KG1 (cell line): ENCODE results near the gene AWAT2.
"Not testable (repeated sequence)": the region's sequence is repeated elsewhere in the genome, so short reads cannot be mapped to it uniquely, and the experiment has no call there.

Experiments used
- DNase-seq: peaks from one replicate; lab custom pipeline; 2025; lab: John Stamatoyannopoulos, UW

Gene AWAT2

DNA sequence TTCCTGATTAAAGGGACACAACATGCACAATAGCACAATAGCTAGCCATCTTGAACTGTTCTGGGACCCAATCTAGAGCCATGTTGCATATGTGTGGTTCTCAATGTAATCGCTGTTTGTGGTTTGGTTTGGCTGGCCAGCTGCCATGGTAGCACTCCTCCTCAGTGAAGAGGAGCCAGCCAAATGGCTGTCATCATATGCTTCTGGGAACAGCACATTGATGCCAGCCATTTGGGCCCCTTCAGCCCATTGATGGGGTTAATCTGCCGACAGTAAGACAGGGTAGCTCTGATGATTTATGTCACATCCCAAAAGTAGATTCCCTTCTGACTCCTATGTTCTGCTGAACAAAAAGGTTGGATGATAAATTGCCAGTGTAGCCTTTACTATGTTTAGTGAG lies 48.5 kb downstream of the AWAT2 start:
- DNase-seq, result no peak

DNA sequence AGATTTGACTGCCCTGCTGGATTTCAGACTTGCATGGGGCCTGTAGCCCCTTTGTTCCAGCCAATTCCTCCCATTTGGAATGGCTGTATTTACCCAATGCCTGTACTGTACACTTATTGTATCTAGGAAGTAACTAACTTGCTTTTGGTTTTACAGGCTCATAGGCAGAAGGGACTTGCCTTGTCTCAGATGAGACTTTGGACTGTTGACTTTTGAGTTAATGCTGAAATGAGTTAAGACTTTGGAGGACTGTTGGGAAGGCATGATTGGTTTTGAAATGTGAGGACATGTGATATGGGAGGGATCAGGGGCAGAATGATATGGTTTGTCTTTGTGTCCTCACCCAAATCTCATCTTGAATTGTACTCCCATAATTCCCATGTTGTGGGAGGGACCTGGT lies 51.4 kb downstream of the AWAT2 start:
- DNase-seq, result not testable (repeated sequence)

DNA sequence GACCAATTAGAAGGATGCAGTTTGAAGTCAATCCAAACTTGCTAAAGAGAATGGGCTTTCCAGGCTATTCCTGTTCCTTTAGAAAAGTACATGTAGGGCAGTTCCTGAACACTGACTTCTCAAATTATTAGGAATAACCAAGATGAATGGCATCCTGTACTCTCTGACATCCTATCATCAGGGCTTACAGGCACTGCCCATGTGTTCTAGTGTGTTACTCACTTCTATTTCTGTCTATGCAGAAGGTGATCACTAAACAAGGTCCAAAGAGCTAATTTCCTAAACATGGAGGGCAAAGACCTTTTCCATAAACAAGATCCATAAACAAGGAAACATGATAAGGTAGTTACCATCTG lies 53.6 kb downstream of the AWAT2 start:
- no peak for DNase-seq

DNA sequence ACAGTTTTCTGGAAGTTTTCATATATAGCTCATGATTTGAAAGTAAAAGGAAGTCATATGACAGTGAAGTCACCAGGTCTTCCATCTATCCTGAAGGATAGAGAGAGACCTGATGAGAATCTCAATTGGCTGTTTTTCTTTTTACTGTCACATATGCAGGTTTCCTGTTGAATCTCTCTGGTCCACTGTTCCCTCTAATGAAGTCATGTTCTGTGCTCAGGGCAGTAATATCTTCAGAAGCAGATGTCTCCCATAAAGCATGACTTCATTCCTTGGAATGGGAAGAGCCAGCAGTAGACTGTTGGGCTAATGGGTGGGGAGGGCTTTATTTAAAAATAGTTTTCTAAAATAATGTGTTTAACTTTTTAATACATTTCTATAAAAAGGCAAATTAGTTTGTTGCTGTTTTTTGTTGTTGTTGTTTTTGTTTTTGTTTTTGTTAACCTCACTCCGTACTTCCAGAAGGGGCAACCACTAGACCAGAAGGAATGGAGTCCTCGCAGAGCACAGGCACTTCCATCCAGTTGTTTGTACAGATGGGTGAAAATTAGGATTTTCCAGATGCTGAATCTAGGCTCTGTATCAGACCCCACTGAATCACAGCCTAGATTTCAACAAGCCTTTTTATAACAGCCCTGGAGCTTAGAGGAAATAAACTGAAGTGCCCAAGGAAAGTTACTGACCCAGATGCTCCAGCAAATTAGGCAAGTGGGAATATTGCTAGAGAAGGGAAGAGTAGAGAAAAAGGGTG lies 54.2 kb downstream of the AWAT2 start:
- no peak for DNase-seq

DNA sequence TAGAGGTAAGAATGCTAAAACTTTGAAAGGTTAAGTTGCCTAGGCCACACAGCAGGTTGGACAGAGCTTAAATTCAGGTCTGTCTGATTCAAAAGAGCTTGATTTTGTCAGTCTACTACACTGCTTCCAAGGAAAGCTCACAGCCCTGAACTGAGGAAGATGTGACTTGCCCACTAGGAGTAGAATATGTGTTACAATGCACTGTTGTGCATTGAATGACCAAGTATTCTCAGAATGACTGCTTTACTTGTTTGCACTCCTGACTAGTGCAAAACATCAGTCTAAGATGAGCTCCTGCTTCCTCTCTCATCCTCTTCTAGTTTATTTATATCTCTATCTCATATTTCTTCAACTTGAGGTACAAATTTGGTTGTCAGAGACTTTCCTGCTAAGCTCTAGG lies 56.2 kb downstream of the AWAT2 start:
- DNase-seq, result no peak

DNA sequence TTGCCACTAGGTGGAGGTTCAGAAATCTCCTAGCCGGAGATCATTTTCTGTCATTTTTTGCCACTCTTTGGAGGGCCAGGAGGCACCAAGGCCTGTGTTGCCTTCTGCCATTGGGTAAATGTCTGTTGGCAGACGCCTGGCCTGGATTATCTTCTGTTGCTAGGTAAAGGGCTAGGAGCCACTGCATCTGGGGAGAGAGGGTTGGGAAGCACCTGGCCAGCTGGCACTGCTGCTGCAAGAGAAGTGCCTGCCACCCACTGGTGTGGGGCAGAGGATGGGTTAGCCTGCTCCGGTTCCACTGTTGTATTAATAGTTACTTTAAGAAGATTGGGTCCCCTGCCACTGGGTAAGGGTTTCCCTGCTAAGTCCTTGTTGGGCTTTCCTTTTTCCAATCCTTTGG lies 58.1 kb downstream of the AWAT2 start:
- no peak for DNase-seq
